K562 (cell line): ENCODE results near the gene TRAPPC13. TPM values are rescaled to one million over a fixed set of nuclear protein-coding genes. Genes with fewer than 3 reads are reported as not detected.

Experiments
- EGR1 ChIP-seq: fragments of 450-650 bp; conservative IDR thresholded peaks from 2 replicates; pipeline ENCODE4 v1.6.1; 2017; ENCODE audit warnings: mild to moderate bottlenecking
- MBD2 ChIP-seq: sonication (generic); IDR thresholded peaks from 2 replicates; pipeline ENCODE4 v1.6.1; 2016; ENCODE audit warnings: low read depth, borderline replicate concordance
- STAT5B ChIP-seq: fragments of 250-450 bp; sonication (Bioruptor Pico); IDR thresholded peaks from 2 replicates; pipeline ENCODE4 v1.8.0; 2021; ENCODE audit warnings: mild to moderate bottlenecking, inconsistent platforms
- ZNF79 ChIP-seq: fragments of 250-450 bp; sonication (Bioruptor Pico); IDR thresholded peaks from 2 replicates; pipeline ENCODE4 v1.4.0; 2020; ENCODE audit warnings: low read depth, mild to moderate bottlenecking, moderate library complexity
- polyA plus RNA-seq, 8 experiments: library from polyadenylated mRNA; depleted of rRNA in 4 of 8; stranded (reverse) in 5 of 8; unstranded in 3 of 8; fragments of >200 nt; fragmentation: Nextera tagmentation in 2 of 8; fragmentation: Illumina TruSeq in 1 of 8; extraction: Ambion mirVana in 2 of 8; extraction: Trizol in 1 of 8; gene quantifications; 2 replicates each; pipeline versions ENCODE4 v1.2.1 to v1.2.3, GENCODE V29; 2011 to 2014; ENCODE audit warnings: inconsistent platforms in 1 of 8, missing spikeins in 1 of 8
- total RNA-seq, 7 experiments: library from RNA; depleted of rRNA in 6 of 7; stranded (reverse); fragments of >200 nt in 6 of 7; fragmentation: Illumina TruSeq in 2 of 7; extraction: Trizol in 2 of 7; gene quantifications; 2 replicates each; pipeline versions ENCODE4 v1.2.1 to v1.2.3, GENCODE V29; 2011 to 2021; ENCODE audit warnings: low replicate concordance in 1 of 7
- TF ChIP-seq, protein P1 (sequence below): fragments of 200-600 bp; sonication (generic); IDR thresholded peaks from one replicate; pipeline ENCODE4 v1.6.1; 2012; ENCODE audit warnings: mild to moderate bottlenecking, low read depth, low read length, inconsistent platforms
- TF ChIP-seq, protein P2 (sequence below): fragments of 450-650 bp; formaldehyde crosslinking; IDR thresholded peaks from 2 replicates; pipeline ENCODE4 v1.4.0; 2022; ENCODE audit warnings: missing genetic modification characterization

Gene TRAPPC13
- total and polyA plus RNA-seq, 9 of the 15 experiments (the other 6 are each of a cell fraction or from before 2014, with no cell fraction given), result 16.2 to 43.8 (median 24.0) TPM

DNA sequence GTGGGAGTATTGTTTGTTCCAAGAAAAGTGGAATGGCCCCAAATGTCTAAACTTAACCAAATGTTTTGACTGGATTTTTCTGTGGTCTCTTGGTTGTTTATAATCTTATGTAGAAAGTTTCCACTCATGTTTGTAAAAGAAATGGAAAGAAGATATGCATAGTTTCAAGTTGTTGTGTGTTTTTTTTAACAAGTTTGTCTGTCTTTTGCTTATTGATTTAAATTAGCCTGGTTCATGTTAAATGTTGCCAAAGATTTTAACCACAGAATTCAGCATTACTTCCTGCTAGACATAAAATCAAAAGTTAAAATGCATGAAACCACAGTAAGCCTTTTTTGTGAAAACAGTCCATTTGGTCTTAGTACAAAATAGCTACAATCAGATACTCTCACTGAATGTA lies 47.7 kb upstream of the TRAPPC13 start (continued):
- TF ChIP-seq, protein P1, sequence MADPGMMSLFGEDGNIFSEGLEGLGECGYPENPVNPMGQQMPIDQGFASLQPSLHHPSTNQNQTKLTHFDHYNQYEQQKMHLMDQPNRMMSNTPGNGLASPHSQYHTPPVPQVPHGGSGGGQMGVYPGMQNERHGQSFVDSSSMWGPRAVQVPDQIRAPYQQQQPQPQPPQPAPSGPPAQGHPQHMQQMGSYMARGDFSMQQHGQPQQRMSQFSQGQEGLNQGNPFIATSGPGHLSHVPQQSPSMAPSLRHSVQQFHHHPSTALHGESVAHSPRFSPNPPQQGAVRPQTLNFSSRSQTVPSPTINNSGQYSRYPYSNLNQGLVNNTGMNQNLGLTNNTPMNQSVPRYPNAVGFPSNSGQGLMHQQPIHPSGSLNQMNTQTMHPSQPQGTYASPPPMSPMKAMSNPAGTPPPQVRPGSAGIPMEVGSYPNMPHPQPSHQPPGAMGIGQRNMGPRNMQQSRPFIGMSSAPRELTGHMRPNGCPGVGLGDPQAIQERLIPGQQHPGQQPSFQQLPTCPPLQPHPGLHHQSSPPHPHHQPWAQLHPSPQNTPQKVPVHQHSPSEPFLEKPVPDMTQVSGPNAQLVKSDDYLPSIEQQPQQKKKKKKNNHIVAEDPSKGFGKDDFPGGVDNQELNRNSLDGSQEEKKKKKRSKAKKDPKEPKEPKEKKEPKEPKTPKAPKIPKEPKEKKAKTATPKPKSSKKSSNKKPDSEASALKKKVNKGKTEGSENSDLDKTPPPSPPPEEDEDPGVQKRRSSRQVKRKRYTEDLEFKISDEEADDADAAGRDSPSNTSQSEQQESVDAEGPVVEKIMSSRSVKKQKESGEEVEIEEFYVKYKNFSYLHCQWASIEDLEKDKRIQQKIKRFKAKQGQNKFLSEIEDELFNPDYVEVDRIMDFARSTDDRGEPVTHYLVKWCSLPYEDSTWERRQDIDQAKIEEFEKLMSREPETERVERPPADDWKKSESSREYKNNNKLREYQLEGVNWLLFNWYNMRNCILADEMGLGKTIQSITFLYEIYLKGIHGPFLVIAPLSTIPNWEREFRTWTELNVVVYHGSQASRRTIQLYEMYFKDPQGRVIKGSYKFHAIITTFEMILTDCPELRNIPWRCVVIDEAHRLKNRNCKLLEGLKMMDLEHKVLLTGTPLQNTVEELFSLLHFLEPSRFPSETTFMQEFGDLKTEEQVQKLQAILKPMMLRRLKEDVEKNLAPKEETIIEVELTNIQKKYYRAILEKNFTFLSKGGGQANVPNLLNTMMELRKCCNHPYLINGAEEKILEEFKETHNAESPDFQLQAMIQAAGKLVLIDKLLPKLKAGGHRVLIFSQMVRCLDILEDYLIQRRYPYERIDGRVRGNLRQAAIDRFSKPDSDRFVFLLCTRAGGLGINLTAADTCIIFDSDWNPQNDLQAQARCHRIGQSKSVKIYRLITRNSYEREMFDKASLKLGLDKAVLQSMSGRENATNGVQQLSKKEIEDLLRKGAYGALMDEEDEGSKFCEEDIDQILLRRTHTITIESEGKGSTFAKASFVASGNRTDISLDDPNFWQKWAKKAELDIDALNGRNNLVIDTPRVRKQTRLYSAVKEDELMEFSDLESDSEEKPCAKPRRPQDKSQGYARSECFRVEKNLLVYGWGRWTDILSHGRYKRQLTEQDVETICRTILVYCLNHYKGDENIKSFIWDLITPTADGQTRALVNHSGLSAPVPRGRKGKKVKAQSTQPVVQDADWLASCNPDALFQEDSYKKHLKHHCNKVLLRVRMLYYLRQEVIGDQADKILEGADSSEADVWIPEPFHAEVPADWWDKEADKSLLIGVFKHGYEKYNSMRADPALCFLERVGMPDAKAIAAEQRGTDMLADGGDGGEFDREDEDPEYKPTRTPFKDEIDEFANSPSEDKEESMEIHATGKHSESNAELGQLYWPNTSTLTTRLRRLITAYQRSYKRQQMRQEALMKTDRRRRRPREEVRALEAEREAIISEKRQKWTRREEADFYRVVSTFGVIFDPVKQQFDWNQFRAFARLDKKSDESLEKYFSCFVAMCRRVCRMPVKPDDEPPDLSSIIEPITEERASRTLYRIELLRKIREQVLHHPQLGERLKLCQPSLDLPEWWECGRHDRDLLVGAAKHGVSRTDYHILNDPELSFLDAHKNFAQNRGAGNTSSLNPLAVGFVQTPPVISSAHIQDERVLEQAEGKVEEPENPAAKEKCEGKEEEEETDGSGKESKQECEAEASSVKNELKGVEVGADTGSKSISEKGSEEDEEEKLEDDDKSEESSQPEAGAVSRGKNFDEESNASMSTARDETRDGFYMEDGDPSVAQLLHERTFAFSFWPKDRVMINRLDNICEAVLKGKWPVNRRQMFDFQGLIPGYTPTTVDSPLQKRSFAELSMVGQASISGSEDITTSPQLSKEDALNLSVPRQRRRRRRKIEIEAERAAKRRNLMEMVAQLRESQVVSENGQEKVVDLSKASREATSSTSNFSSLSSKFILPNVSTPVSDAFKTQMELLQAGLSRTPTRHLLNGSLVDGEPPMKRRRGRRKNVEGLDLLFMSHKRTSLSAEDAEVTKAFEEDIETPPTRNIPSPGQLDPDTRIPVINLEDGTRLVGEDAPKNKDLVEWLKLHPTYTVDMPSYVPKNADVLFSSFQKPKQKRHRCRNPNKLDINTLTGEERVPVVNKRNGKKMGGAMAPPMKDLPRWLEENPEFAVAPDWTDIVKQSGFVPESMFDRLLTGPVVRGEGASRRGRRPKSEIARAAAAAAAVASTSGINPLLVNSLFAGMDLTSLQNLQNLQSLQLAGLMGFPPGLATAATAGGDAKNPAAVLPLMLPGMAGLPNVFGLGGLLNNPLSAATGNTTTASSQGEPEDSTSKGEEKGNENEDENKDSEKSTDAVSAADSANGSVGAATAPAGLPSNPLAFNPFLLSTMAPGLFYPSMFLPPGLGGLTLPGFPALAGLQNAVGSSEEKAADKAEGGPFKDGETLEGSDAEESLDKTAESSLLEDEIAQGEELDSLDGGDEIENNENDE, result no peak
- TF ChIP-seq ZNF79 (no peak), STAT5B (CRISPR knock-in tag) (no peak), MBD2 (no peak), EGR1 (no peak)
- TF ChIP-seq, protein P2, sequence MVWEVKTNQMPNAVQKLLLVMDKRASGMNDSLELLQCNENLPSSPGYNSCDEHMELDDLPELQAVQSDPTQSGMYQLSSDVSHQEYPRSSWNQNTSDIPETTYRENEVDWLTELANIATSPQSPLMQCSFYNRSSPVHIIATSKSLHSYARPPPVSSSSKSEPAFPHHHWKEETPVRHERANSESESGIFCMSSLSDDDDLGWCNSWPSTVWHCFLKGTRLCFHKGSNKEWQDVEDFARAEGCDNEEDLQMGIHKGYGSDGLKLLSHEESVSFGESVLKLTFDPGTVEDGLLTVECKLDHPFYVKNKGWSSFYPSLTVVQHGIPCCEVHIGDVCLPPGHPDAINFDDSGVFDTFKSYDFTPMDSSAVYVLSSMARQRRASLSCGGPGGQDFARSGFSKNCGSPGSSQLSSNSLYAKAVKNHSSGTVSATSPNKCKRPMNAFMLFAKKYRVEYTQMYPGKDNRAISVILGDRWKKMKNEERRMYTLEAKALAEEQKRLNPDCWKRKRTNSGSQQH (CRISPR knock-in tag), result no peak
- TF ChIP-seq, all 486 proteins: peak for 0
